Measurements from ENCODE around the gene ANKS1B. TPM values are rescaled to one million over a fixed set of nuclear protein-coding genes. Genes with fewer than 3 reads are reported as not detected.
A peak's percentile ranks its signal among the peaks of the same experiment; 100 is the strongest.

The ANKS1B gene
- total and polyA plus RNA-seq, 10 of the 15 experiments (the other 5 are each of a cell fraction or from before 2014, with no cell fraction given), result 0.16 to 1.3 (median 0.82) TPM; not detected in 7

GRCh38 chr12:99383258-99383657 is 601.5 kb downstream of the ANKS1B start:
- ATAC-seq (peak; percentile 82), DNase-seq (ENCODE audit: low read depth, low spot score) (no peak), FAIRE-seq (no peak)
- H3K79me2 ChIP-seq (ENCODE audit: control insufficient read depth, insufficient read depth, low read length), result no peaks in the 10 kb centered on the region
- ChIA-PET POLR2A (no interaction called here), RAD21 (ENCODE audit: unreplicated experiment) (interaction anchor here (1.2 kb wide), 1 partner anchor 9 kb away, joined by 3 read pairs; no protein-coding TSS in a partner anchor), SMC1A (ENCODE audit: uncharacterized antibody, unreplicated experiment) (interaction anchor here (0.9 to 1.5 kb wide), 2 partner anchors 276 to 341 kb away, joined by 3 to 4 read pairs; no protein-coding TSS in a partner anchor), CTCF (interaction anchor here (1.0 to 1.4 kb wide), 2 partner anchors 15 to 340 kb away, joined by 3 to 4 read pairs; no protein-coding TSS in a partner anchor)
- no TSS peak for BruUV-seq (replicated peaks)
- no peaks in the 10 kb centered on the region for H3K27me3 ChIP-seq (replicated peaks in 1 of 2; ENCODE audit: control insufficient read depth in 2 of 2, insufficient read depth in 2 of 2, low read length in 1 of 2)
- no peak overlapping the region for H2AFZ ChIP-seq (ENCODE audit: control insufficient read depth, low read depth, low read length)
- H3K4me2 ChIP-seq (ENCODE audit: control insufficient read depth, insufficient read depth), result no peak overlapping the region
- in situ Hi-C loops (cut with MboI) (loop anchor here (25.0 kb wide), 1 partner anchor 229 kb away; no protein-coding TSS in a partner anchor), intact Hi-C loops (cut with micrococcal nuclease; ENCODE audit: unreplicated experiment) (loop anchor here (2.0 to 5.0 kb wide), 2 partner anchors 54 to 340 kb away; no protein-coding TSS in a partner anchor)
- no peaks in the 10 kb centered on the region for H3K4me1 ChIP-seq (ENCODE audit: control insufficient read depth, insufficient read depth, low read length)
- no peak overlapping the region for H3K4me3 ChIP-seq
- no peak overlapping the region for H3K9ac ChIP-seq (ENCODE audit: control insufficient read depth, insufficient read depth, low read length)
- no peaks in the 10 kb centered on the region for H3K9me3 ChIP-seq (replicated peaks; ENCODE audit: control insufficient read depth, insufficient read depth, low read length)
- WGBS (ENCODE audit: insufficient coverage, insufficient replicate concordance, low lambda C conversion rate, missing lambda C conversion rate), result 7% methylated on average over 4 of the region's 4 CpGs
- no peak overlapping the region for H3K27ac ChIP-seq (ENCODE audit: control insufficient read depth, insufficient read depth)
- H4K20me1 ChIP-seq (ENCODE audit: control insufficient read depth, insufficient read depth), result no peaks in the 10 kb centered on the region
- TF ChIP-seq SPI1 (IDR thresholded peaks at IDR 0.05; ENCODE audit: borderline replicate concordance, insufficient read depth, low read depth, low read length), result peak; percentile 51; the same call in 1 of the 2 replicates
- no peak for TF ChIP-seq RB1 (IDR thresholded peaks at IDR 0.05; ENCODE audit: borderline replicate concordance)
- peak; percentile 52; the same call in 1 of the 2 replicates for TF ChIP-seq PKNOX1 (IDR thresholded peaks at IDR 0.05)
- no peak for TF ChIP-seq IRF4 (IDR thresholded peaks at IDR 0.05; ENCODE audit: low read depth, low read length)
- no peaks in the 10 kb centered on the region for H3K36me3 ChIP-seq (ENCODE audit: control insufficient read depth in 2 of 2, insufficient read depth in 2 of 2, low read length in 1 of 2)

GRCh38 chr12:99381992-99382391 is 602.7 kb downstream of the ANKS1B start:
- in situ Hi-C loops (cut with MboI) (loop anchor here (25.0 kb wide), 1 partner anchor 230 kb away; no protein-coding TSS in a partner anchor), intact Hi-C loops (cut with micrococcal nuclease; ENCODE audit: unreplicated experiment) (loop anchor here (2.0 to 5.0 kb wide), 2 partner anchors 55 to 339 kb away; no protein-coding TSS in a partner anchor)
- H3K27me3 ChIP-seq (replicated peaks in 1 of 2; ENCODE audit: control insufficient read depth in 2 of 2, insufficient read depth in 2 of 2, low read length in 1 of 2), result no peaks in the 10 kb centered on the region
- CTCF ChIA-PET, result interaction anchor here (0.7 to 1.4 kb wide), 2 partner anchors 326 to 338 kb away, joined by 3 to 4 read pairs; no protein-coding TSS in a partner anchor
- no peaks in the 10 kb centered on the region for H3K4me1 ChIP-seq (ENCODE audit: control insufficient read depth, insufficient read depth, low read length)
- 0% methylated on average over 2 of the region's 2 CpGs for WGBS (ENCODE audit: insufficient coverage, insufficient replicate concordance, low lambda C conversion rate, missing lambda C conversion rate)
- H3K9ac ChIP-seq (ENCODE audit: control insufficient read depth, insufficient read depth, low read length), result no peak overlapping the region
- POLR2A ChIA-PET, result no interaction called here
- no peaks in the 10 kb centered on the region for H3K36me3 ChIP-seq (ENCODE audit: control insufficient read depth in 2 of 2, insufficient read depth in 2 of 2, low read length in 1 of 2)
- H3K79me2 ChIP-seq (ENCODE audit: control insufficient read depth, insufficient read depth, low read length), result no peaks in the 10 kb centered on the region
- no peak overlapping the region for H3K4me2 ChIP-seq (ENCODE audit: control insufficient read depth, insufficient read depth)
- peak; percentile 94 for ATAC-seq
- no peaks in the 10 kb centered on the region for H4K20me1 ChIP-seq (ENCODE audit: control insufficient read depth, insufficient read depth)
- RAD21 ChIA-PET (ENCODE audit: unreplicated experiment), result no interaction called here
- no peak overlapping the region for H3K4me3 ChIP-seq
- no peak overlapping the region for H2AFZ ChIP-seq (ENCODE audit: control insufficient read depth, low read depth, low read length)
- no peaks in the 10 kb centered on the region for H3K9me3 ChIP-seq (replicated peaks; ENCODE audit: control insufficient read depth, insufficient read depth, low read length)
- peak; percentile 73 for DNase-seq (ENCODE audit: low read depth, low spot score)
- no peak for FAIRE-seq
- SMC1A ChIA-PET (ENCODE audit: uncharacterized antibody, unreplicated experiment), result interaction anchor here (0.6 to 2.0 kb wide), 5 partner anchors 9 to 567 kb away, joined by 3 to 6 read pairs (median 4); no protein-coding TSS in a partner anchor
- no peak overlapping the region for H3K27ac ChIP-seq (ENCODE audit: control insufficient read depth, insufficient read depth)
- no TSS peak for BruUV-seq (replicated peaks)
- TF ChIP-seq NRF1 (conservative IDR thresholded peaks at IDR 0.05; ENCODE audit: low read depth, low read length), result no peak
- TF ChIP-seq REST (IDR thresholded peaks at IDR 0.05; ENCODE audit: low read depth, low read length), result no peak
- TF ChIP-seq ATF2 (IDR thresholded peaks at IDR 0.05; ENCODE audit: low read length), result peak; percentile 52; the same call in 1 of the 2 replicates
- TF ChIP-seq HDGF (IDR thresholded peaks at IDR 0.05), result no peak
- TF ChIP-seq RUNX3 (IDR thresholded peaks at IDR 0.05; ENCODE audit: low read length), result peak; percentile 56
